Measurements from ENCODE around the gene FCRL1.

Gene FCRL1

GRCh38 chr1:157798211-157798610, 21.7 kb downstream of the FCRL1 start:
- DNase-seq = no peak

DNA sequence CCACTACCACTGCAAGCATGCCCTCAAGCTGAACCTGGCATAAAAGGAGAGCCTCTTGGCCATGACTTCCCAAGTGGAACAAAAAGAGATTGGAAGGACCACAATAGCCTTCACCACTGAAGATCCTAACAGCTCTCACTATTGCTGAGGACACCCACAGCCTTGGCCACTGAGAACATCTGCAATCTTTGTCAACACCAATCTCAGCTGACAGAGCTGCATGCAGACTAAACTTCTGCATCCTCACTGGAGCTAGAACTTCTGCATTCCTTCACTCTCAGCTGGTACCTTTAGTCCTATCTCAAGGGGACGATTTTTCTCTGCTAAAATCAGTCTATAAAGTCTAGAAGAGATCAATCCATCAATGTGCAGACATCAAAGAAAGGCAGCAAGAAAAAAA, 34.7 kb downstream of the FCRL1 start:
- no peak for DNase-seq

GRCh38 chr1:157784801-157785200, 35.1 kb downstream of the FCRL1 start:
- no peak for DNase-seq

- no peak for DNase-seq
These were observed 37.0 kb downstream of the FCRL1 start for GRCh38 chr1:157782931-157783330.

DNA sequence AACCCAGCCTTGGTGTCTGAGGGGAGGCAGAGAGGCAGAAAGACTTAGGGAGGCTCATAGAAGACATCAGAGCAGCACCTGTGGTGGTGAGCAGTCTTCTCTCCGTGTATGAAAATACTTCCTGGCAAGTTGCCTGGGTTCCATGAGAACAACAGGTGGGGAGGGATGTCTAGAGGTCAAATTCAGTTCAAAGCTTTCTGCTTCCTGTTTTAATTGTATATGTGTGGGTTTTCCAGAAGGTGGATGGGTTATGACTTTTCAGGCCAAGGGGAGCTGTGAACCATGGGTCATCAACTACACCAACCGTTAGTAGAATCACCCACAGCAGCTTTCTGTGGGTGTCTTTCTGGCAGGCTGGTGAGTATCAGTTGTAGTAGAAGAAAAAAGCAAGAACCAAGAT, 38.9 kb downstream of the FCRL1 start:
- DNase-seq = no peak

- DNase-seq = no peak
These were observed 42.9 kb downstream of the FCRL1 start, which contains the start of gene FCRL2 for GRCh38 chr1:157776971-157777391. Gene FCRL2, minus strand, starts transcription at chr1:157777132. Its CDS starts 59 bp downstream, at chr1:157777073.

- DNase-seq = no peak
These were observed 44.6 kb downstream of the FCRL1 start for GRCh38 chr1:157775101-157775870.

GRCh38 chr1:157774412-157774811, 45.5 kb downstream of the FCRL1 start:
- no peak for DNase-seq

GRCh38 chr1:157773493-157774350, 46.2 kb downstream of the FCRL1 start:
- no peak for DNase-seq

GRCh38 chr1:157771661-157772425, 48.1 kb downstream of the FCRL1 start:
- DNase-seq = no peak

- no peak for DNase-seq
These were observed 49.4 kb downstream of the FCRL1 start for GRCh38 chr1:157770442-157771043.

DNA sequence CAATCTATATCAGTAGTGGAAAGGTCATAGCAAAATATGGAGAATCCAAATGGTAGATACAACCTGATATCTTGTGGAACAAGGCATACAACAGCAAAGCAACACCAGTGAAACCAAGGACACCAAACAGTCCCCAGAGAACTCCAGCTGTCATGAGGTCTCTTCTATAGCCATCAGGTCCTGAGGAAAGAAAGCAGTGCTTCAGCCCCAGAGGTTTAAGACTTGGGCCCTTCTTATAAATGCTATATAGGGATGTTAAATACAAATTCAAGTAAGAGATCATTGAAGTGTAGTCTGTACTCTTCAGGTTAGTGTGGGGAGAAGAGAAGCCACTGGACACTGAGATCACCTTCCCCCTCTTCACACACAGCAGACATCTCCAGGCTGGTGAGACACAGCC, 53.1 kb downstream of the FCRL1 start:
- no peak for DNase-seq

DNA sequence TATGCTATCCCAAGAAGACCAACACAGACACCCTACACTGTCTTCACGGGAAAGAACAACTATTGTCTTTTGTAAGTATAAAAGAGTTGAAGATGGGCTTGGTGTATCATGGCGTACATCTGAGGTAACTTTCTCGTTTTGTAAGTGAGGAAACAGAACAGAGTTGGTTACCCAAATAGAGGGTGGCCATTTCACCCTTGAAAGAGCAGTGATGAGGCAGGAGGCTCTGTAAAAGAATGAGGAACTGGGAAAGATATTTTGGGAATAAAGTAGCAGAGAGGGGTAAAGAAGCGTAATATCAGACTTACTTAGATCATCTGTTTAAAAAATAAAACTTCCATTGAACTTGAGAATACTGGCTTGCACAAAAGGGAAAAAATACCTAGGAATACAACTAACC, 61.9 kb downstream of the FCRL1 start:
- no peak for DNase-seq

GRCh38 chr1:157753611-157754010, 66.3 kb downstream of the FCRL1 start:
- no peak for DNase-seq

GRCh38 chr1:157751283-157751682, 68.6 kb downstream of the FCRL1 start:
- no peak for DNase-seq

DNA sequence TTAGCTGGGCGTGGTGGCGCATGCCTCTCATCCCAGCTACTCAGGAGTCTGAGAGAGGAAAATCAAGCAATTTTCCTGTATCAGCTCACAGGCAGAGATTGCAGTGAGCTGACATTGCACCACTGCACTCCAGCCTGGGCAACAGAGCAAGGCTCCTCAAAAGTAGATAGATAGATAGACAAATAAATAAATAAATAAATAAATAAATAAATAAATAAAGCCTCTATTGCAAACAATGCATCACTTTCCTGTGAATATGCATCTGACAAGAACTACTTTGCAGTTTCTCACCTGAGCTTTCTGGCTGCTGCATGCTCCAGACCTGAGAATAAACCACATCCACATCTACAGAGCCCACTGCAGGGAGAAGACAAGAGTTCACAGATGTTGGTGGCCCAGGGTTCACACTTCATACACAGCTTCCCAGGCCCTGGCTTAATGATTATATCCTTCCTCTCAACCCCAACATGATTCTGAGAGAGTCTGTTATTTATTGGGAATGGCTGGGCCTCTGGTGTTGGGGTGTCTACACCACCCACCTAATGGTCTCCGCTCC, 71.6 kb downstream of the FCRL1 start:
- no peak for DNase-seq
